Activated CD4-positive, alpha-beta memory T cell treated with anti-CD3 and anti-CD28 coated beads, Interleukin-2, amount 10 ng/mL, durations not matched to agents 7 days and 5 days (primary cell): ENCODE measurements around the gene FARSA. TPM values are rescaled to one million over a fixed set of nuclear protein-coding genes. Genes with fewer than 3 reads are reported as not detected.
"Not testable (repeated sequence)": the region's sequence is repeated elsewhere in the genome, so short reads cannot be mapped to it uniquely, and the experiment has no call there.

ENCODE experiments used
- CTCF ChIA-PET: fragments of 350-600 bp; sonication (Branson Sonifier 250); formaldehyde crosslinking; loops from one replicate; lab custom pipeline; 2021; ENCODE audit warnings: antibody characterized with exemption, inconsistent platforms; lab: Charles Lee
- POLR2A ChIA-PET: fragments of 350-600 bp; sonication (Branson Sonifier 250); formaldehyde crosslinking; loops from one replicate; lab custom pipeline; 2021; ENCODE audit warnings: antibody characterized with exemption; lab: Charles Lee
- DNase-seq: peaks from one replicate; pipeline ENCODE4 v3.0.0-alpha.2; 2020
- H3K27ac Mint-ChIP-seq: one replicate; pipeline ENCODE4 v1.8.0; 2021; ENCODE audit warnings: mild to moderate bottlenecking, mixed read lengths
- H3K27me3 Mint-ChIP-seq: one replicate; pipeline ENCODE4 v1.8.0; 2021; ENCODE audit warnings: mixed read lengths
- H3K36me3 Mint-ChIP-seq: one replicate; pipeline ENCODE4 v1.8.0; 2021; ENCODE audit warnings: low read depth, mixed read lengths
- H3K4me1 Mint-ChIP-seq: one replicate; pipeline ENCODE4 v1.8.0; 2021; ENCODE audit warnings: mixed read lengths
- H3K4me3 Mint-ChIP-seq: one replicate; pipeline ENCODE4 v1.8.0; 2021; ENCODE audit warnings: mild to moderate bottlenecking, mixed read lengths
- H3K9me3 Mint-ChIP-seq: one replicate; pipeline ENCODE4 v1.8.0; 2021; ENCODE audit warnings: mixed read lengths
- total RNA-seq, 2 experiments: library from RNA; stranded (reverse); gene quantifications; one replicate each; pipeline ENCODE4 v1.2.3, GENCODE V29; 2021

Gene FARSA
- 10 to 100 TPM; 72.4 to 74.9 TPM for total RNA-seq

DNA sequence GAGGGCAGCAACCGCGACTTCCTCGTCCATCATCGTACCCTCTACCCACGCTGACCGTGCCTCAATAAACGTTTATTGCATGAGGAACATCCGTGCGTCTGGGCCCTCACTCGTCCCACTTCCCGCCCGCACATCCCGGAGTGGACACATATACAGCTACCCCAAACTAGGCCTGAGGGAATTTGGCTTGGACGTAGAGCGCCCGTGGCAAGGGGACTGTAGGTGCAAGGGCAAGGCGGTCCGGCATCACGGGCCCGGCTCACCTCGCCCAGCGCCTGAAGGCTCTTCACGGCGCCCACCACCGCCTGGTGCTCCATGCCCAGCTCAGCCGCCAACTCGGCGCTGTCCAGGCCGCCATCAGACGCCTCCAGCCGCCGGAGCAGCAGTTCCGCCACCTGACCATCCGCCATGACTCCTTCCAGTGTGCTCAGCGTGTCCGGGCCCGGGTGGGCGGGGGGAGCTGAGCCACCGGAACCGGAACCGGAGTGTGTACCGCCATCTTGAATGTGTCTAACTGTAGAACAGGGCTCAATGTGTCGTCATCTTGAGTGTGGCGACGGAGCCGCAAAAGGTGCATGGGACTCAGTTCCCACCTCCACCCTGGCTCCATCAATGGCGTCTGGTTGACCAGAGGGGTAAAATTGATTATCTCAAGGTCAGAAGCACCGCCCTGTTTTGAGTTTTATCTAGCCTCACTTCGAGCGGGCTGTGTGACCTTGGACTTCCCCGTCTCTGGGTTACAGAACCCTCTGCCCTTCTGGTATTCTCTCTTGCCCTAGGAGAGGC lies at the start of gene FARSA:
Gene FARSA, minus strand, starts transcription at position 425 of the 786 bp plus-strand sequence. Its CDS starts 15 bp downstream, at position 410.
- CTCF ChIA-PET = interaction anchor here (1.1 to 3.2 kb wide), 5 partner anchors 32 to 175 kb away, joined by 3 to 19 read pairs (median 4); partner anchors contain the start of genes GCDH and KLF1
- Mint-ChIP-seq H3K36me3 (peaks cover 27% of the 10 kb centered on the region), H3K27me3 (no peaks in the 10 kb centered on the region), H3K4me1 (peaks cover 38% of the 10 kb centered on the region), H3K27ac (peak within 1 kb of the TSS; percentile 87), H3K4me3 (peak within 1 kb of the TSS; percentile 99), H3K9me3 (no peaks in the 10 kb centered on the region)
- POLR2A ChIA-PET = interaction anchor here (0.9 to 3.1 kb wide), 17 partner anchors 9 to 236 kb away, joined by 3 to 18 read pairs (median 7); partner anchors contain the start of genes GADD45GIP1, GCDH, KLF1 and RAD23A
- DNase-seq = peak; percentile 93

DNA sequence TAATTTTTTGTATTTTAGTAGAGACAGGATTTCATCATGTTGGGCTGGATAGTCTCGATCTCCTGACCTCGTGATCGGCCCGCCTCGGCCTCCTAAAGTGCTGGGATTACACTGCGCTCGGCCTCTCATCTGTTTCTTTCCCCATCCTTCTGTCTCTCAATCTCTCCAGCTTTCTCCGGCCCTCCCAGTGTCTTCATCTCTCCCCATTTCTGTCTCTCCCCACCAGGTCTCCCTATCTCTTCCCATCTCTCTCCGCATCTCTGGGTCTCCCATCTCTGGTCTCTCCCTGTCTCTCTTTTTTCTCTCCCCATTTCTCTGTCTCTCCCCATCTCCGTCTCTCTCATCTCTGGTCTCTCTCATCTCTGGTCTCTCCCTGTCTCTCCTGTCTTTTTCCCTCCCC lies 49.6 kb upstream of the FARSA start:
- ChIA-PET CTCF (interaction anchor here (5.0 kb wide), 1 partner anchor 77 kb away, joined by 31 read pairs; no protein-coding TSS in a partner anchor), POLR2A (no interaction called here)
- H3K4me3 Mint-ChIP-seq = no peak overlapping the region
- no peaks in the 10 kb centered on the region for H3K9me3 Mint-ChIP-seq
- H3K27ac Mint-ChIP-seq = no peak overlapping the region
- no peak for DNase-seq
- peaks cover 1% of the 10 kb centered on the region for H3K4me1 Mint-ChIP-seq
- peaks cover 14% of the 10 kb centered on the region for H3K27me3 Mint-ChIP-seq
- no peaks in the 10 kb centered on the region for H3K36me3 Mint-ChIP-seq

DNA sequence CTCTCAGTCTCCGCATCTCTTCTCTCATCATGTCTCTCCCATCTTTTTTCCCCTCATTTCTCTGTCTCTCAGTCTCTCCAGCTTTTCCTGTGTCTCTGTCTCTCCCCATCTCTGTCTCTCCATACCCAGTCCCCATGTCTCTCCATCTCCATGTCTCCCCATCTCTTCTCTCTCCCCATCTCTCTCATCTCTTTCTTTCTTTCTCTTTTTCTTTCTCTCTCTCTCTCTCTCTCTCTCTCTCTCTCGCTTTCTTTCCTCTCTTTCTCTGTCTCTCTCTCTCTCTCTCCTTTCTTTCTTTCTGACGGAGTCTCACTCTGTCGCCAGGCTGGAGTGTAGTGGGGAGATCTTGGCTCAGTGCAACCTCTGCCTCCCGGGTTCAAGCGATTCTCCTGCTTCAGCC lies 49.1 kb upstream of the FARSA start:
- DNase-seq = no peak
- Mint-ChIP-seq H3K9me3 (no peaks in the 10 kb centered on the region), H3K4me1 (peaks cover 1% of the 10 kb centered on the region), H3K27me3 (peaks cover 16% of the 10 kb centered on the region), H3K36me3 (no peaks in the 10 kb centered on the region), H3K4me3 (no peak overlapping the region), H3K27ac (no peak overlapping the region)
- ChIA-PET POLR2A (no interaction called here), CTCF (interaction anchor here (5.0 kb wide), 1 partner anchor 78 kb away, joined by 31 read pairs; no protein-coding TSS in a partner anchor)

DNA sequence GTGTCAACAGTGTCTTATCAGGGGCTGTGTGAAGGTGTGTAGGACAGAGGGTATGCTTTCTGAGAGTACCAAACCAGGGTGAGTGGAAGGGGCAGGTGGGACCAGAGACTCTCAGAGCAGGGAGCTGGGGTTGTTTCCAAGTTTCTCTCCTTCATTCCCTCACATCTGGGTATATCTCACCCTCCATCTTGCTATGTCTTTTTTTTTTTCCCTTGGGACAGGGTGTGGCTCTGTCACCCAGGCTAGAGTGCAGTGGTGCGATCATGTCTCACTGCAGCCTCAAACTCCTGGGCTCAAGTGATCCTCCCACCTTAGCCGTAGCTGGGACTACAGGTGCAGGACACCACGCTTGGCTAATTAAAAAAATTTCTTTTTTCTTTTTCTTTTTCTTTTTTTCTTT lies 46.5 kb upstream of the FARSA start:
- H3K36me3 Mint-ChIP-seq = no peaks in the 10 kb centered on the region
- POLR2A ChIA-PET = no interaction called here
- H3K9me3 Mint-ChIP-seq = no peaks in the 10 kb centered on the region
- H3K4me3 Mint-ChIP-seq = no peak overlapping the region
- CTCF ChIA-PET = interaction anchor here (0.8 to 7.7 kb wide), 5 partner anchors 13 to 115 kb away, joined by 3 to 88 read pairs (median 56); partner anchors contain the start of gene DAND5
- peaks cover 7% of the 10 kb centered on the region for H3K27me3 Mint-ChIP-seq
- H3K27ac Mint-ChIP-seq = no peak overlapping the region
- DNase-seq = no peak
- peaks cover 1% of the 10 kb centered on the region for H3K4me1 Mint-ChIP-seq

DNA sequence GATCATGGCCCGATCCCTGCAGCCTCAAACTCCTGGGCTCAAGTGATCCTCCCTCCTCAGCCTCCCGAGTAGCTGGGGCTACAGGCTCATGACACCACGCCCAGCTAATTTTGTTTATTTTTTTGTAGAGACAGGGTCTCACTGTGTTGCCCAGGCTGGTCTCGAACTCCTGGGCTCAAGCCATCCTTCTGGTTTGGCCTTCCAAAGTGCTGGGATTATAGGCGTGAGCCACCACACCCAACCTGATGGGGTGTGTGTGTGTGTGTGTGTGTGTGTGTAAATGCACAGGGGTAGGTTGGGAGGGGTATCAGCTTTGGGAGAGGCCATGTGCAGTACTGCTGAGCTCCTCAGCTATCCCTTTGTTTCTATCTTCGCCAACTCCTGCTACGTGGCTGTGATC lies 42.6 kb upstream of the FARSA start:
- CTCF ChIA-PET = interaction anchor here (0.6 to 7.7 kb wide), 13 partner anchors 9 to 861 kb away, joined by 3 to 88 read pairs (median 6); partner anchors contain the start of gene DAND5
- not testable (repeated sequence) for H3K4me3 Mint-ChIP-seq, H3K27me3 Mint-ChIP-seq, H3K36me3 Mint-ChIP-seq, DNase-seq, H3K9me3 Mint-ChIP-seq, H3K4me1 Mint-ChIP-seq, H3K27ac Mint-ChIP-seq
- POLR2A ChIA-PET = interaction anchor here (0.7 to 1.2 kb wide), 2 partner anchors 10 to 118 kb away, joined by 3 to 4 read pairs; no protein-coding TSS in a partner anchor

DNA sequence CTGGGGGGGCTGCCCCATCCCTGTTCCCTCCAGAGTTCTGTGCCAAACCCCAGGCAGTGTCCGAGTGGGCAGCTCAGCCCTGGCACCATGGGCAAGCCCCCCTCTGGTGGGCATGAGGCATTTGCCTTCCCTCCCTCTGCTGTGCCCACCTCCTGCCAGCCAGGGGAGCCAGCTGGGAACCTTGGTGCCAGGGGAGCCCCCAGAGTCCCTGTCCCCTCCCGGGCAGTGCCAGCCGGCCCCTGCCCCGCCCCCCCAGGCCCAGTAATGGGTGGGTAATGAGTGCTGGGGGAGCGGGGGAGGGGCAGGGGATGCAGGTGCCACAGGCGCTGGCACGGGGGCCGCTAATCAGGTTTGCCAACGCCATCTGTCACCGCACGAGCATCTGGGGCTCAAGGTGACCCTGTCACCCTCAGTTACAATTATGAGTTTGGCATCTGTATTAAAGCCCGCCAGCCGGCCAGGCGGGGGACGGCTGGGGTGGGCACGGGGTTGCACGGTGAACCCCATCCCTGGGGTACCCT lies 41.8 kb upstream of the FARSA start:
- Mint-ChIP-seq H3K36me3 (no peaks in the 10 kb centered on the region), H3K27ac (no peak overlapping the region), H3K4me3 (no peak overlapping the region), H3K27me3 (peaks cover 5% of the 10 kb centered on the region), H3K4me1 (no peaks in the 10 kb centered on the region), H3K9me3 (no peaks in the 10 kb centered on the region)
- POLR2A ChIA-PET = interaction anchor here (0.6 to 0.8 kb wide), 2 partner anchors 11 to 182 kb away, joined by 3 read pairs; no protein-coding TSS in a partner anchor
- no peak for DNase-seq
- CTCF ChIA-PET = interaction anchor here (1.6 to 7.7 kb wide), 5 partner anchors 8 to 120 kb away, joined by 4 to 88 read pairs (median 56); partner anchors contain the start of gene DAND5

DNA sequence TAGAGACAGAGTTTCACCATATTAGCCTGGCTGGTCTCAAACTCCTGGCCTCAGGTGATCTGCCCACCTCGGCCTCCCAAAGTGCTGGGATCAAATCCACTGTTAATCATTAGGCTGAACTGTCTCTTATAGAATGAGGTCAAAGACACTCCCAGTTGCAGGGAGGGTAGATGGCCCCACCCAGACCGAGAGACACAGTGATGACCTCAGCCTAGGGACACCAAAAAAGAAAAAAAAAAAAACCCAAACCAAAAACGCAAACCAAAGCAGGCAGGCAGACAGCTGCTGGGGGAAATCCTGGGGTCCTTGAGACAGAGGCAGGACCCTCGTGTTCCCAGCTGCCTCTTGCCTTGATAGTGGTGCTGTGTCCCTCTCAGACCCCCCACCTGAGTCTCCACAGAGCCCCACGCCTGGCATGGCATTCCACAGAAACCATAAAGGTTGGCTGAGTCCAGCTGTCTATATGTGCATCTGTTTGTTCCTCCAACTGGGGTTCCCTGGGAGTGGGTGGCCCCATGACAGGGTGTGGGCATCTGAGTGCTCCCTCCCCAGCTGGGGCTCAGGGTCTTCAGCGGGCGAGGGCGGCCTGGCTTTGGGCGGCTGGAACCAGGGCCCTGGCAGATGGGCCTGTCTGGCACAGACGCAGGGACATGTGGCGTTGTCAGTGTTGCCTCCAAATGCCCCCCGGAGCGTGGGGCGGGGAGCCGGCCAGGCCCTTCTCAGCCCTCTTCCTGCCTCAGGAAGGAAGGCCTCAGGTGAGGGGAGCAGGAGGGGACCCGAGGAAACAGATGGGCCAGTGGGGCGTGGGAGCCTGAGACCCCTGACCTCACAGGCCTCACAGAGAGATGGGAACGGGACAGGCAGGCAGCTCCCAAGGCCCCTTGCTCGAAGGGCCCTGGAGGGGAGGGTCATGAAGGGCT lies 41.0 kb upstream of the FARSA start:
- H3K27me3 Mint-ChIP-seq = peaks cover 5% of the 10 kb centered on the region
- no peaks in the 10 kb centered on the region for H3K4me1 Mint-ChIP-seq
- no peaks in the 10 kb centered on the region for H3K36me3 Mint-ChIP-seq
- H3K27ac Mint-ChIP-seq = no peak overlapping the region
- no peaks in the 10 kb centered on the region for H3K9me3 Mint-ChIP-seq
- DNase-seq = no peak
- POLR2A ChIA-PET = interaction anchor here (0.6 to 0.8 kb wide), 2 partner anchors 11 to 183 kb away, joined by 3 read pairs; no protein-coding TSS in a partner anchor
- no peak overlapping the region for H3K4me3 Mint-ChIP-seq
- CTCF ChIA-PET = interaction anchor here (1.6 to 7.7 kb wide), 4 partner anchors 7 to 121 kb away, joined by 4 to 88 read pairs (median 38); partner anchors contain the start of gene DAND5

DNA sequence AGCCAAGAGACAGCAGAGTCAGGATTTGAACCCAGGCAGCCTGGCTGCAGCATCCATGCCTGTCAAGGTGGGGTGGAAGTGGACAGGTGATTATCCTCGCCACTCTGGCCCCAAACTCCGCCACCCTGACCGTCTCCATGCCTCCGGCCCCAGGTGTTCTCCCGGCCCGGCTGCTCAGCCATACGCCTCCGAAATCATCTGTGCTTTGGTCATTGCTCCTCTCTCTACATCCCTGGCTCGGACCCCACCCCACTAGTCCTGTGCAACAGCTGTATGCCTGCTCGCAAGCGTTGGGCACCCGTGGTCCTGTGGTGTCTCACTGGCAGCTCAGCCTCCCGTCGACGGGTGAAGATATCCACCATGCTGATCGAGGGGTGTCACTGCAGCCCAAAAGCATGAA lies 39.7 kb upstream of the FARSA start:
- DNase-seq = no peak
- Mint-ChIP-seq H3K4me1 (no peaks in the 10 kb centered on the region), H3K27ac (no peak overlapping the region), H3K4me3 (no peak overlapping the region), H3K27me3 (peaks cover 5% of the 10 kb centered on the region), H3K9me3 (no peaks in the 10 kb centered on the region), H3K36me3 (no peaks in the 10 kb centered on the region)
- ChIA-PET POLR2A (no interaction called here), CTCF (interaction anchor here (3.1 to 7.7 kb wide), 2 partner anchors 6 to 88 kb away, joined by 10 to 88 read pairs; partner anchors contain the start of gene DAND5)

DNA sequence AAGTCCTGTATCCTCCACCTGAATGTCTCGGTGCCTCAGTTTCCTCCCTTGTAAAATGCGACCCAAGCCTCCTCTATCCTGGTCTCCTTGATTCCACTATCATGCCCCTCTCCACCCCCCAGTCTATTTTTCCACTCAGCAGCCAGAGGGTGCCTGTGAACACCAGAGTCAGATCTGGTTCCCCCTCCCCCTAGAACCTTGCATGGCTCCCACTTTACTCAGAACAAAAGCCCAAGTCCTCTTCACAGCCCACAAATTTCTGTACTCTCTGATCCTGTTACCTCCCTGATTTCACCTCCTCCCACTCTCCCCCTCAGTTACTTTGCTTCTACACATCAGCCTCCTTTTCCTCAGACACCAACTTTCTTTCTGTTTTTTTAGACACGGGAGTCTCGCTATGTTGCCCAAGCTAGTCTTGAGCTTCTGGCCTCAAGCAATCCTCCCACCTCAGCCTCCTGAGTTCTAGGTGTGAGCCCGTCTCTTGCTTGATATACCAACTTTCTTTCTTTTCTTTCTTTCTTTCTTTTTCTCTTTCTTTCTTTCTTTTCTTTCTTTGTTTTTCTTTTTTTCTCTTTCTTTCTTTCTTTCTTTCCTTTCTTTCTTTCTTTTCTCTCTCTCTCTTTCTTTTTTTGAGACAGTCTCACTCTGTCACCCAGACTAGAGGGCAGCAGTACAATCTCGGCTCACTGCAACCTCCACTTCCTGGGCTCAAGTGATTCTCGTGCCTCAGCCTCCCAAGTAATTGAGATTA lies 36.7 kb upstream of the FARSA start:
- H3K9me3 Mint-ChIP-seq = no peaks in the 10 kb centered on the region
- CTCF ChIA-PET = interaction anchor here (5.8 kb wide), 1 partner anchor 7 kb away, joined by 88 read pairs; no protein-coding TSS in a partner anchor

DNA sequence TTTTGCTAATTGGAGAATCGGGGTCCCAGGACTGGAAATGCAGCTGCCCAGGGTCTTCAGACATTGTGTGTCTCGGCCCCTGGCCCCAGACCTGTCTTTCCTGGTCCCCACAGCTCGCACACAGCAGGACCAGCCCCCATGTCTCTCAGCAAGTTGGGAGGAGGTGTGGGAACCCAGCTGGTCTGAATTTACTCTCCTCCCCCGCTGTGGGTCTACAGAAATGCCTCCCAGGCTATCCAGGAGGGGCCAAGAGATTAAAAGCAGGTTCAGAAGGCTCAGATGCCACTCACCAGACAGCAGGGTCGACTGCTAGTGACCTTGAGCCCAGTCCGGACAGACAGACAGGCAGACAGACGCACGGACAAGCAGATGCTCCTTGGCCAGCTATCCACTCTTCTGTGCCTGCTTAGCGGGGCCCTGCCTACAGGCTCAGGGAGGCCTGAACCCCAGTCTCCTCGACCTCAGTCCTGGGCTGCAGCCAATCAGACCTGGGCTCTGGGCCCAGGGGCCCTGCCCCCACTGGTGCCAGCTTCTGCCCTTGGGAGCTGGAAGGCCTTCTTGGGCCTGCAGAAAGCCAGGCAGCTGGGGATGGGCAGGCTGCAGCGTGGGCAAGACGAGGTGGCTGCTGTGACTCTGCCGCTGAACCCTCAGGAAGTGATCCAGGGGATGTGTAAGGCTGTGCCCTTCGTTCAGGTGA lies 35.9 kb upstream of the FARSA start, which contains the start of gene DAND5:
Gene DAND5, plus strand, starts transcription at position 285 of the 697 bp plus-strand sequence. Its CDS starts 85 bp downstream, at position 370.
- Mint-ChIP-seq H3K36me3 (no peaks in the 10 kb centered on the region), H3K9me3 (no peaks in the 10 kb centered on the region)

More for the DNA sequence above, 36.7 kb upstream of the FARSA start:
- Mint-ChIP-seq H3K27ac (no peak overlapping the region), H3K27me3 (no peaks in the 10 kb centered on the region), H3K36me3 (no peaks in the 10 kb centered on the region), H3K4me1 (peaks cover 4% of the 10 kb centered on the region), H3K4me3 (no peak overlapping the region)
- POLR2A ChIA-PET = no interaction called here
- no peak for DNase-seq

DNA sequence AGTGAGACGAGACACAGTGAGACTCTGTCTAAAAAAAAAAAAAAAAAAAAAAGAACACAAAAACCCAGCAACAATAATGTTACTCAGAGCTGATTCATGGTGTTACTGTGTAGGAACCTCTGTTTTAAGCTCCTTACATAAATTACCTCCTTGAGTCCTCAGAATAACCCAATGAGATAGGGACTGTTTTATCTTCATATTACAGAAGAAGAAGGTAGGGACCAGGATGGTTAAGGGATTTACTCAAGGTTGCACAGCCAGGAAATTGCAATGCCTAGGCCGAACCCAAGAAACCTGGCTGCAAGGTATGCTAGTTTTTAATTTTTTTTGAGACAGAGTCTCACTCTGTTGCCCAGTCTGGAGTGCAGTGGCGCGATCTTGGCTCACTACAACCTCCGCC lies 34.4 kb upstream of the FARSA start:
- Mint-ChIP-seq H3K27me3 (peaks cover 3% of the 10 kb centered on the region), H3K27ac (no peak overlapping the region), H3K4me3 (no peak overlapping the region), H3K9me3 (no peaks in the 10 kb centered on the region), H3K4me1 (peaks cover 8% of the 10 kb centered on the region), H3K36me3 (no peaks in the 10 kb centered on the region)
- no peak for DNase-seq
- ChIA-PET CTCF (interaction anchor here (0.7 to 5.8 kb wide), 9 partner anchors 9 to 871 kb away, joined by 3 to 88 read pairs (median 3); no protein-coding TSS in a partner anchor), POLR2A (interaction anchor here (1.0 kb wide), 1 partner anchor 125 kb away, joined by 3 read pairs; no protein-coding TSS in a partner anchor)

More for the DNA sequence above, 35.9 kb upstream of the FARSA start, which contains the start of gene DAND5:
- H3K4me3 Mint-ChIP-seq = no peak within 1 kb of the TSS
- no peaks in the 10 kb centered on the region for H3K27me3 Mint-ChIP-seq
- peaks cover 8% of the 10 kb centered on the region for H3K4me1 Mint-ChIP-seq
- ChIA-PET POLR2A (no interaction called here), CTCF (interaction anchor here (5.8 kb wide), 1 partner anchor 8 kb away, joined by 88 read pairs; no protein-coding TSS in a partner anchor)
- no peak within 1 kb of the TSS for H3K27ac Mint-ChIP-seq
- no peak for DNase-seq
